Measurements from ENCODE around the gene PAPOLA. TPM values are rescaled to one million over a fixed set of nuclear protein-coding genes. Genes with fewer than 3 reads are reported as not detected.

Gene PAPOLA
- total RNA-seq = 143 TPM

DNA sequence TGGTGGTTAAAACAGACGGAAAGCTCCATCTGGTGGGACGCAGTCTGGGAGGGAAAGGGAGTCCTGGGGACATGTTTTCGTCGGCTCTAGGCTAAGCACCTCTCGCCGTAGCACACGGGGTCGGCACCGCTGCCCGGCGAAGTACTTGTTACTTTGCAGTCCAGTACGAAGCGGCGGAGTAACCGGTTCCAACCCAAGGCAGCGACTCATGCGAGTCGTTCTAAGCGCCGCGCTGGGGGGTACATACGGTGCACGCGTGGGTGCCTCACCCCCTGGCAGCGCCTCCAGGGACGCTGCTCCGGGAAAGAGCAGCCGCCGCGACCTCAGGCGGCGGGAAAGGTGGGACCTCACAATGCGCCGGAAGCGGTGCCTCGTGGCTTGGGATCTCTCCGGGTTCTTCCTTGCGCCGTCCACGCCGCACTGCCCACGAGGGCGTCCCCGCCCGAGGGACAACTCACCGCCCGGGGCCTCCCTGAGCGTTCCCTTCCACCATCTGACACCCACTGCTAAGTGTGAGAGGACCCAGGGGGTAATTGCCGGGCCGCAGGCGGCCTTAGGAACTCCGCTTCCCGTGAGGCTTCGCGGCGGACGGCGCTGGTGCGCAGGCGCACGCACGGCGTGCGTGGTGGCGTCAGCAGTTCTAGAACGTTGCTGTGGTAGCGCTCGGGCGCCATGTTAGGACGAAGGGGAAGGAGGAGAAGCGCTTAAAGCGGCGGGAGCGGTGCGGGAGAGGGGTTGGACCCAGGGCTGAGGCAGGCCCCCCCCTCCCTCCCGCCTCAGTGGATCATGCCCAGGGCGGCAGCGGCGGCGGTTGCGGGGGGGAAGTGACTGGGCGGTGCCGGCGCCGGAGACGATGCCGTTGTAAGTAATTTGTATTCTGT, at the start of gene PAPOLA:
Gene PAPOLA, plus strand, starts transcription at position 643 of the 881 bp plus-strand sequence. Its CDS starts 211 bp downstream, at position 854.
- peak in 1 of 2 donors; percentile 95 for DNase-seq (ENCODE audit: extremely low spot score in 2 of 2)
- TF ChIP-seq POLR2A (IDR thresholded peaks at IDR 0.05) = peak in 1 of 2 donors; percentile 75
- TF ChIP-seq CTCF (IDR thresholded peaks at IDR 0.05) = peak in 1 of 3 experiments; percentile 27
- peak; percentile 97 for TF ChIP-seq POLR2AphosphoS5 (IDR thresholded peaks at IDR 0.05; ENCODE audit: insufficient read depth in 1 of 2, low read depth in 1 of 2)
- Histone ChIP-seq H3K4me1 (peaks cover 34% of the 10 kb centered on the region), H3K27ac (peak within 1 kb of the TSS; percentile 98), H3K4me3 (peak within 1 kb of the TSS; percentile 78 to 88), H3K36me3 (no peaks in the 10 kb centered on the region), H3K27me3 (no peaks in the 10 kb centered on the region), H3K9me3 (no peaks in the 10 kb centered on the region)
- intact Hi-C loops (cut with DNase I) = no loop called here

GRCh38 chr14:96452684-96453083, 49.5 kb upstream of the PAPOLA start:
- TF ChIP-seq POLR2A (IDR thresholded peaks at IDR 0.05) = no peak
- TF ChIP-seq POLR2AphosphoS5 (IDR thresholded peaks at IDR 0.05; ENCODE audit: insufficient read depth in 1 of 2, low read depth in 1 of 2) = no peak
- no peak for TF ChIP-seq CTCF (IDR thresholded peaks at IDR 0.05)
- no peak for DNase-seq (ENCODE audit: extremely low spot score in 2 of 2)
- H3K27ac ChIP-seq = no peak overlapping the region
- H3K4me1 ChIP-seq = no peaks in the 10 kb centered on the region
- H3K4me3 ChIP-seq = no peak overlapping the region
- no peaks in the 10 kb centered on the region for H3K27me3 ChIP-seq
- no peaks in the 10 kb centered on the region for H3K9me3 ChIP-seq
- intact Hi-C loops (cut with DNase I) = no loop called here
- no peaks in the 10 kb centered on the region for H3K36me3 ChIP-seq

- H3K27me3 ChIP-seq = no peaks in the 10 kb centered on the region
- no peak overlapping the region for H3K4me3 ChIP-seq
- DNase-seq (ENCODE audit: extremely low spot score in 2 of 2) = no peak
- H3K4me1 ChIP-seq = no peaks in the 10 kb centered on the region
- intact Hi-C loops (cut with DNase I) = no loop called here
- no peak overlapping the region for H3K27ac ChIP-seq
- TF ChIP-seq POLR2A (IDR thresholded peaks at IDR 0.05) = no peak
- TF ChIP-seq POLR2AphosphoS5 (IDR thresholded peaks at IDR 0.05; ENCODE audit: insufficient read depth in 1 of 2, low read depth in 1 of 2) = no peak
- no peak for TF ChIP-seq CTCF (IDR thresholded peaks at IDR 0.05)
- H3K9me3 ChIP-seq = no peaks in the 10 kb centered on the region
- no peaks in the 10 kb centered on the region for H3K36me3 ChIP-seq
Measured at GRCh38 chr14:96455588-96455987, 46.6 kb upstream of the PAPOLA start.

DNA sequence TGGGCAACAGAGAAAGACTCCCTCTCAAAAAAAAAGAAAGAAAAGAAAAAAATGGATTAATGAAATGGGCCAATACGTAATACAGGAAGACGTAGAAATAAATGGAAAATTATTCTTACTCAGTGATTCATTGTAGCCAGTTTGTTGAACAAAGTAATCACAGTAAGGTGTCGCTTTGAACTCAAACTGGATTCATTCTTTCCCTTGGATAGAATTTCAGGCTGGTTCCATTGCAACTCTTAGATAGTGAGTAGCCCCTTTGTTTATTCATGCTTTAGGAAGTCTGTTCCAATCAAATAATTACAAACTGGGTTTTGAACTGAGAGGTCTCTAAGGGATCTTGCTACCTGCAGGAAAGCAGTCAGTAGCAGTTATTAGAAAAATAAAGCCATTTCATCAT, 42.3 kb upstream of the PAPOLA start:
- DNase-seq (ENCODE audit: extremely low spot score in 2 of 2) = no peak
- no peaks in the 10 kb centered on the region for H3K4me1 ChIP-seq
- H3K36me3 ChIP-seq = no peaks in the 10 kb centered on the region
- no peak overlapping the region for H3K27ac ChIP-seq
- H3K27me3 ChIP-seq = no peaks in the 10 kb centered on the region
- intact Hi-C loops (cut with DNase I) = no loop called here
- TF ChIP-seq CTCF (IDR thresholded peaks at IDR 0.05) (no peak), POLR2A (IDR thresholded peaks at IDR 0.05) (no peak), POLR2AphosphoS5 (IDR thresholded peaks at IDR 0.05; ENCODE audit: insufficient read depth in 1 of 2, low read depth in 1 of 2) (no peak)
- H3K9me3 ChIP-seq = no peaks in the 10 kb centered on the region
- no peak overlapping the region for H3K4me3 ChIP-seq

All from vagina (tissue), 2 donors.